SIG-M5 treated with dmso at 0.1 percent for 504 hours (cell line): ENCODE results near the gene ZC3H11A.
"Not testable (repeated sequence)": the region's sequence is repeated elsewhere in the genome, so short reads cannot be mapped to it uniquely, and the experiment has no call there.

ENCODE experiments used
- DNase-seq: peaks from one replicate; lab custom pipeline; 2025; ENCODE audit not compliant: unreplicated experiment; lab: John Stamatoyannopoulos, UW

Gene ZC3H11A

DNA sequence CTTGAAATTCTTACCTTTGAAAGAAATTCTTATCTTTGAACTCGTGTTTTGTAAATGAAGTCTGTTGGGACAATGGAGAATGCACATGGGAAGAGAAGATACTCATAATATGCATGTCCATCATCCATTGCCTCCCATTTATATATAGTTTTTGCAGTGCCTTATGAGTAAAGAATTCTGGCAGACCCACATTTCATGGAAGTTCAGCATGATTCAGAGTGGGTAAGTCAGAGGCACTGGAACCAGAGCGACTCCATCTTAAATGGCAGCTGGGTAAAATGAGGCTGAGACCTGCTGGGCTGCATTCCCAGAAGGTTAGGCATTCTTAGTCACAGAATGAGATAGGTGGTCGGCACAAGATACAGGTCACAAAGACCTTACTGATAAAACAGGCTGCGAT is 16.6 kb upstream of the ZC3H11A start:
- DNase-seq: no peak

DNA sequence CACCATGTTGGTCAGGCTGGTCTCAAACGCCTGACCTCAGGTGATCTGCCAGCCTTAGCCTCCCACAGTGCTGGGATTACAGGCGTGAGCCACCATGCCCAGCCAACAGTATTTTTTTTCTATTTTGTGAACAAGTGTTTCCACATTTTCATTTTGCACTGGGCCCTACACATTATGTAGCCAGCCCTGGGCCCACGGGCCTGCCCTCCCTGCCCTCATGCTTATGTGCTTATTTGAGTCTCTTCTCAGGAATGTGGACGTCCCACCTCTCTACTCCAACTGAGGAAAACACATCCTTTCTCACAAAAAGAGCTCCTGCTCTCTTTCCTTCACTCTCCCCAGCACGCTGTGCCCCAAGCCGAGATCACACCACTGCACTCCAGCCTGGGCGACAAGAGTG is 13.5 kb upstream of the ZC3H11A start:
- DNase-seq: no peak

DNA sequence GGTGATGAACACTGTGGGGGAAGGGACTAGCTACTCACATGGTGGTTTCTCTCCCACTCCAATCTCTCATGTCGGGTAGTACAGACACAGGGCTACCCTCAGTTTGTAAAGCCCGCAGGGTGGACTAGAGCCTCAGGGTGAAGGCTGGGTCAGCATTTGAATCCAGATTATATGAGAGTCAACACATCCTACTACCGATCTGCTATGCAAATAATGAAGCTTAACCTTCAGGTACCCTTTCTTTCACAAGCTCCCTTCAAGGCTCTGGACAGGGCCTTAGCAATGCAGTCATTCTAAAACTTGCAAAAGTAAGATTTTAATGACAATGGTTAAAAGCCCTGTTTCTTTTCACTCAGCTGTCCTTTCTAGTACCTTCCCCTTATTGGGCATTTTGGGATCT is 5.5 kb upstream of the ZC3H11A start:
- no peak for DNase-seq

DNA sequence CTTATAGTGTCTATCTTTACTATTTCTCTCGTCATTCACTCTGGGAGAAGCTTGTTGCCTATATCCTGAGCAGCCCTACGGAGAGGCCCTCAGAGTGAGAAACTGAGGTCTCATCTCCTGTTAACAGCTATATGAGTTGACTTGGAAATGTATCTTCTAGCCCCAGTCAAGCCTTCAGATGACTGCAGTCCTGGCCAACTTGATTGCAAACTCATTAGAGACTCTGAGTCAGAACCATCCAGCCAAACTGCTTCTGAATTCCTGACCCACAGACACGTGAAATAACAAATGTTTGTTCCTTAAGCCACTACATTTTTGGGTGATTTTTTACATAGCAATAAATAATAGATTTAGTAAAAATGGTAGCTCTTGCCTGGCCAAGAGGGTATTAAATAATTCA is 3.9 kb upstream of the ZC3H11A start:
- no peak for DNase-seq

DNA sequence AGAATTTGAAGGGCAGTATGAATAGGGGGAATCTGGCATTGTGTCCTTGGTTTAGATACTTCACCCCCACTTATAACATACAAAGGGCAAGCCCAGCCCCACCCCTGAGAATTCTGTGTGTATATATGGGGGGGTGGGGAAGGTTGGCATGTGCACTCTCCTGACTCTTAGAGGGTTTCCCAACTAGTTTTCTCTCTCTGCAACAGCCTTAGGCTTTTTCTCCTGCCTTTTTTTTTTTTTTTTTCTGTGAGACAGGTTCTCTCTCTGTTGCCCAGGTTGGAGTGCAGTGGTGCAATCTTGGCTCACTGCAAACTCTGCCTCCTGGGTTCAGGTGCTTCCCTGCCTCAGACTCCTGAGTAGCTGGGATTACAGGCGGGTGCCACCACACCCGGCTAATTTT is 2.9 kb upstream of the ZC3H11A start:
- no peak for DNase-seq

DNA sequence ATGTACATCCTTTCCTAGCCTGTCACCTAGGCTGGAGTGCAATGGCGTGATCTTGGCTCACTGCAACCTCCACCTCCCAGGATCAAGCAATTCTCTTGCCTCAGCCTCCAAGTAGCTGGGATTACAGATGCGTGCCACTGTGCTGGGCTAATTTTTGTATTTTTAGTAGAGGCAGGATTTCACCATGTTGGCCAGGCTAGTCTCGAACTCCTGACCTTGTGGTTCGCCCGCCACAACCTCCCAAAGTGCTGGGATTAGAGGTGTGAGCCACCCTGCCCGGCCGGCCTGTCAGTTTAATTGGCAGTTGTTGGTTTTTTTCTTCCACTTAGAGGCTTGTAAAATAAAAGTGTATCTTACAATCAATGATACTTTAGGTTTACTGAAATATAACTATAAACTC is 1.9 kb upstream of the ZC3H11A start:
- DNase-seq: not testable (repeated sequence)

DNA sequence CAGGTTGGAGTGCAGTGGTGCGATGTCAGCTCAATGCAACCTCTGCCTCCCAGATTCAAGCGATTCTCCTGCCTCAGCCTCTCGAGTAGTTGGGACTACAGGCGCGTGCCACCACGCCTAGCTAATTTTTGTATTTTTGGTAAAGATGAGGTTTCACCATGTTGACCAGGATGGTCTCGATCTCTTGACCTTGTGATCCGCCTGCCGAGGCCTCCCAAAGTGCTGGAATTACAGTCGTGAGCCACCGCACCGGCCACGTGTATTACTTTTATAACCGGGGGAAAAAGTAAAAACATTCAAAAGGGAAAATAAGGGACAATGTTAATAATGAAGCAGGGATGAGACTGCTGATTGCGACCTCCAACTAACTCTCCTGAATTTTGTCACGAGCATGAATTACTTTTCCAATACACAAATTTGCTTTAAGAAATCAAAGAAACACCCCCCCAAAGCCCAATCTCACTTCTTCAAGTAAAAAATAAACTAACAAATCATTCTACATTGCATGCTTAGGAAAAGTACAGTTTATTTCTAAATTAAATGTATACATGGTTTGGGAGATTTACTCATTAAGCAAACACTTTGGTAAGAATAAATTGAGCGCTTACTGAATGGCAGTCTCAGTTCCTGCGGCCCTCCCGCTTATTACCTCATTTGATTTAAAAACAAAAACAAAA is 521 bp upstream of the ZC3H11A start:
- no peak for DNase-seq

DNA sequence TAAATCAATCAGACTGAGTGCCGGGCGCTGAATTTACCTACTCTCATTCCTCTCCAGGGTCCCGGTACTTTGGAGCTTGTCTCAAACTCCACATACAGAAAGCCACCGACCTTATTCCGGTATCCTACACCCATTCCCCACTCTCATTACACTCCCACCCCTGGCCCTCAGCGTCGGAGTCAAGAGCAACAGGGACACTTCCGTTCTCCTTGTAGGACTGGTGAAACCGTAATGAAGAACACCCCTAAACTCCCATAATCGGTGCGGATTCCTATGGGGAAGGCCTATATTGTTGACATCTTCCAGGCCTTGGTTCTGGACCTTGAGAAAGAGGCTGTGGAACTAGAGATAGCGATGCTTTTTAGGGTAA is 798 bp downstream of the ZC3H11A start:
- DNase-seq: peak; percentile 61

DNA sequence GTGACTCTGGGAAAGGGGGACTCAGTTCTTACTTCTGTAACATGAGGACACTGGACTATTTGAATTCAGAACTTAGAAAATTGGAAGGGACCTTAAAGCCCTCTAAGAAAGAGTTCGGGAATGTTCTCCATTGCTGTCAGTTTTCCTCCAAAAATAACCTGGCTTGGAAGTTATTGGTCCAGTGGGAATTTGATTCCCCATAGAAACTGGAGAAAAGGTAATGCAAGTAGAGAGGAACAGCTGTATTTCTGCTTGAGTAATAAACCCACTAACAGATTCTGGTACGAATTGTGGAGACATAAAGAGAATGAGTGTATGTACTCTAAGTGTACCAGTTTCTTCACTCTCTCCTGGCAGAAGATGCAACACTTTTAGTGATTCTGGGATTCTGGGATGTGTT is 1.8 kb downstream of the ZC3H11A start:
- DNase-seq: no peak

DNA sequence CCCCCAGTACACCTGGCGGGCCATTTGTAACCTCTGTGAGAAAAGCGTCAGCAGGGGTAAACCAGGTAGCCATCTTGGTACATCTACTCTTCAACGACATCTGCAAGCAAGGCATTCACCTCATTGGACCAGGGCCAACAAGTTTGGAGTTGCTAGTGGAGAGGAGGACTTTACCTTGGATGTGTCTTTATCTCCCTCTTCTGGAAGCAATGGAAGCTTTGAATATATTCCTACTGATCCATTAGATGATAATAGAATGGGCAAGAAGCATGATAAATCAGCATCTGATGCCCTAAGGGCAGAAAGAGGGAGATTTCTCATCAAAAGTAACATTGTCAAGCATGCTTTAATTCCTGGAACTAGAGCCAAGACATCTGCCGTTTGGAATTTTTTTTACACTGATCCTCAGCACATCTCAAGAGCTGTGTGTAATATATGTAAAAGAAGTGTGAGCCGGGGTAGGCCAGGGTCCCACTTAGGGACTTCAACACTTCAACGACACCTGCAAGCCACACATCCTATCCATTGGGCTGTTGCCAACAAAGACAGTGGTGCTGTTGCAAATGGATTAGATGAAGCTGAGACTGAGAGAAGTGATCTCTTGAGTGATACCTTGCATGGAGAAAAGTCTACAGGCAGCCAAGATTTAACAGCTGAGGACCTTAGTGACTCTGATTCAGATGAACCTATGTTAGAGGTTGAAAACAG is 2.7 kb downstream of the ZC3H11A start:
- no peak for DNase-seq

DNA sequence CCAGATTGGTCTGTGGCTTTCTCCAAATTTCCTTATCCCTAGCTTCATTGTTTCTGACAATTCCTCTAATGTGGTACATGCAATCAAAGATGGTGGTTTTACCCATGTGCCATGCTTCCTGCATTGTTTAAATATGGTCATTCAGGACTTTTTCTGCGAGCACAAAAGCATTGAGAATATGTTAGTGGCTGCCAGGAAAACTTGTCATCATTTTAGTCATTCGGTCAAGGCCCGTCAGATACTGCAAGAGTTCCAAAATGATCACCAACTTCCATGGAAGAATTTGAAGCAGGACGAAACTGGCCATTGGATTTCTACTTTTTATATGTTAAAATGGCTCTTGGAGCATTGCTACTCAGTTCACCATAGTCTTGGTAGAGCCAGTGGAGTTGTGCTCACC is 3.7 kb downstream of the ZC3H11A start:
- no peak for DNase-seq

DNA sequence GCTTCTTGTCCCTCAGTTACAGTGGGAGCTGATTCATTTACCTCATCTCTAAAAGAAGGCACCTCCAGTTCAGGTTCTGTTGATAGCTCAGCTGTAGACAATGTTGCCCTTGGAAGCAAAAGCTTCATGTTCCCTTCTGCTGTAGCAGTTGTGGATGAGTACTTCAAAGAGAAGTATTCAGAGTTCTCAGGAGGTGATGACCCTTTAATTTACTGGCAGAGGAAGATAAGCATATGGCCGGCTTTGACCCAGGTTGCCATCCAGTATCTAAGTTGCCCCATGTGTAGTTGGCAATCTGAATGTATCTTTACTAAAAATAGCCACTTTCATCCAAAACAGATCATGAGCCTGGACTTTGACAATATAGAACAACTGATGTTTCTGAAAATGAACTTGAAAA is 4.5 kb downstream of the ZC3H11A start:
- no peak for DNase-seq

DNA sequence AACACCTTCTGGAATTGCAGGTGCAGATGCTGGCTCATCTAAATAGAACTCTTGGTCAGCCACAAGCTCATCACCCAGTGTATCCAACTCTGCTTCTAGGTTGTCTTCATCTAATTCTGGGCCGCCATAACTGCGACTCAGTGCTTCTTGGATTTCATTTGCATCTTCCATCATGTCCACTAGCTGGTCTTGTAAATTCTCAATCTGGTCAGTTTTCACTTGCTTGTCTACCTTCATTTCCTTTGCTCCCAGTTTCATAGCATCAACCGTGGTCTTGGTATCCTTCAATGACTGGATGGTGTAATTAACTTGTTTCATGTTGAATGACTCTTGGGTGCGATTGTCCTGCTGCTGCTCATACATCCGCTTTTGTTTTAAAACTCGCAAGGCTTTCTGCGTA is 10.3 kb downstream of the ZC3H11A start:
- no peak for DNase-seq

DNA sequence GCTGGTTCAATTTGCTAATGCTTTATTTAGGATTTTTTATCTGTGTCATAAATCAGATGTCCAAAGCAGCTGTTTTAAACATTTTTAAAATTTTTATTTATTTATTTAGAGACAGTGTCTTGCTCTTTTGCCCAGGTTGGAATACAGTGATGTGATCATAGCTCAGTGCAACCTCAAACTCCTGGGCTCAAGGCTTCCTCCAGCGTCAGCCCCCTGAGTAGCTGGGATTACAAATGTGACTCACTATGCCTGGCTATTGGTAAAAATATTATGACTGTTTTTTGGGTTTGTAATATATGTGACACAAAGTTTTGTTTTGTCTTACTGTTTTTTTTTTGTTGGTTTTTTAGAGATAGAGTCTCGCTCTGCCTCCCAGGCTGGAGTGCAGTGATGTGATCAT is 11.8 kb downstream of the ZC3H11A start:
- no peak for DNase-seq

DNA sequence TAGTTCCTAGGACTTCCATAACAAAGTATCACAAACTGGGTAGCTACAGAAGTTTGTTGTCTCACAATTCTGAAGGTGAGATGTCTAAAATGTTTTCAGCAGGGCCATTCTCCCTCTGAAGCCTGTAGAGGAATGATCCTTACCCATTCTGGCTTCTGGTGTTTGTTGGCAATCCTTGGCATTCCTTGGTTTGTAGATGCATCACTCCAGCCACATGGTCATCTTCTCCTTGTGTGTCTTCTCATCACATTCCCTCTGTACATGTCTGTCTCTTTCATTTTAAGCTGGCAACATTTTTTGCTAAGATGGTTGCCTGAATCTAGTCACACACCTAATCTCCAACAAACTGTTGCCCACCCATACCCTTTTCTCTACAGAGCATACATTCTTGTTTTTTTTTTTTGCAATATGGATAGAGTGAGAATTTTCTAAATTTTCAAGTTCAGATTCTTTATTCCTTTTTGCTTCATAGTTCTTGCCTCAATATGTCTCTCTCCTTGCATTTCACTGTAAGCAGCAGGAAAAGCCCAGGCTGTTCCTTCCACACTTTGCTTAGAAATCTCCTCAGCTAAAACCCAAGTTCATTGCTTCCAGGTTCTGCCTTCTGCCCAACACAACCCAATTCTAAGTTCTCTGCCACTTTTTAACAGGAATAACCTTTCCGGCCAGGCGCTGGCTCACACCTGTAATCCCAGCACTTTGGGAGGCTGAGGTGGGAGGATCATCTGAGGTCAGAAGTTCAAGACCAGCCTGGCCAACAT is 18.3 kb downstream of the ZC3H11A start:
- DNase-seq: no peak

DNA sequence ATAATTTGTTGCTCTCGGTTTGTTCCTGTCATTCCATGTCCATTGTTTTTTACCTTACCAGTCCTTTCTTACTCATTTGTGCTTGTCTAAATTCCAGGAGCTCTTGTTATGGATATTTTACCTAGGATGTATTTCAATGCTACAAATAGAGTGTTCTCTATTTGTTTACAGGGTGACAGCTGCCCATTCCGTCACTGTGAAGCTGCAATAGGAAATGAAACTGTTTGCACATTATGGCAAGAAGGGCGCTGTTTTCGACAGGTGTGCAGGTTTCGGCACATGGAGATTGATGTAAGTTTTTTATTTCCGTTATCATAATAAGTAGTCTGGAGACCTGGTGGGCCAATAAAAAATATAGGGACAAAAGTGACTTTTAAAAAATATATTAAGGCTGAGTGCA is 23.0 kb downstream of the ZC3H11A start:
- no peak for DNase-seq

DNA sequence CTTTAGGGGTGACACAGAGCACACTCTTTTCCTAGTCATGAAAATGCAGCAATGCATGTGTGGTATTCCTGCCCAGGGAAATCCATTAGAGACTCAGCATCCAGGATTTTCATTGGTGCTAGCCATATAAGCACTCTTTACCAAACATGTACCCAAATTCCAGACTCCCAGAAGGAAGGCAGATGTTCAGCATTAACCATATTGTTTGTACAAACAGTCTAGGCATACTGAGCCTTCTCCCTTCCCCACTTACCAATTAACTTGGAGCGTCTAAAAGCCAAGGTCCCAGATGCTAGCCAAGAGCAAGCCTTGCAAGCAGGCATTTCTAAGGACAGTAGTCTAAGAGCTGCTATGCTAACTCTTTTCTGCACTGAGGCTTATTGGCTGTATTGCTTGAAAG is 27.9 kb downstream of the ZC3H11A start:
- no peak for DNase-seq

DNA sequence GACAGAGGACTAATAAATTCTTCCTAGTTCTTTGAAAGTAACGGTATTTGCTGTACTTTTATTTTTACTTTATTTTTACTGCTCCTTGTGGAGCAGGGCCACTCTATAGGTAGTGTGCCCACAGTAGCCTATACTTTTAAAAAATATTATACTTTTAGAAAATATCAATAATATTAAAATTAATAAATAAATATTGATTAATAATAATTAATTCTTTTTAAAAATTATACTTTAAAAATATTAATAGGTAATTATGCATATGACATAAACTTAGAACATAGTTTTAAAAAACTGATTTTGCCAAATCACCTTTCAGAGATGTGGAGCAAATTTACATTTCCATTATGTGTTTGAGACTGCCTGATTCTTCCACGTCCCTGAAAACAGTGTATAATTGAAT is 30.8 kb downstream of the ZC3H11A start:
- no peak for DNase-seq

DNA sequence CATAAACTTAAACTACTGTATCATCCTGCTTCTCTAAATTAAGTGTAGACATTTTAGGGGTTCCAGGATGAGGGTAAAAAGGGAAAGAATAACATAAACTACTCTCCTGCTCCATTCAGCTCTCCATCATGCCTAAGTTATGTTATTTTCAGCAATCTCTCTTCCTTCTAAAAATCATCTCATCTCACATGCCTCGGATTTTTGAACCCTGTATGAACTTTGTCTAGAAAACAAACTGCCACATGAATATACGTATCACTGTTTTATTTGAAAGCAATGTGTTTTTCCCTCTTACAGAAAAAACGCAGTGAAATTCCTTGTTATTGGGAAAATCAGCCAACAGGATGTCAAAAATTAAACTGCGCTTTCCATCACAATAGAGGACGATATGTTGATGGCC is 32.6 kb downstream of the ZC3H11A start:
- no peak for DNase-seq

DNA sequence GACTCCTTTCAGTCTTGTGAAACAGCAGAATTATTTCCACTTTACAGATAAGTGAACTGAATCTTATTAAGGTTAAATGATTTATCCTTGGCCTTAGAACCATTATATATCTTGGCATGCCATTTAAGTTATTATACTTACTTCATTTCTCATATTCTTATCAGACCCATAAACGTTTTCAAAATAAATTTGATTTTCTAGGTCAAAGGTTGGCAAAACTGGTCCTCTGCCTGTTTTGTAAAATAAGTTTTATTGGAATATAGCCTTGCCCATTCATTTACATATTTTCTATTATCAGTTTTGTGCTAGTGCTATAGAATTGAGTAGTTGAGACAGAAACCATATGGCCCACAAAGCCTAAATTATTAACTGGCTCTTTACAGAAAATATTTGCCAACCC is 33.1 kb downstream of the ZC3H11A start:
- no peak for DNase-seq

DNA sequence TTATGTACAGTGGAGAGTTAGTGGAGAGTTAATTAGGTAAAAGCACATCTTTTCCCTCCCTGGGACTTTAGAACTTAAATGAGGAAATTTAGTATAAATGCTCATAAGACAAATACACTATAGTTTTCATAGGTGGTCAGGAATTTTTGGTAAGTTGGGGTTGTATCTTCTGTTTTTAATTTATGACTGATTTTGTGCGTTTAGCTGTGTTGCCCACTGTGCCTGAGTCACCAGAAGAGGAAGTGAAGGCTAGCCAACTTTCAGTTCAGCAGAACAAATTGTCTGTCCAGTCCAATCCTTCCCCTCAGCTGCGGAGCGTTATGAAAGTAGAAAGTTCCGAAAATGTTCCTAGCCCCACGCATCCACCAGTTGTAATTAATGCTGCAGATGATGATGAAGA is 33.8 kb downstream of the ZC3H11A start:
- not testable (repeated sequence) for DNase-seq

DNA sequence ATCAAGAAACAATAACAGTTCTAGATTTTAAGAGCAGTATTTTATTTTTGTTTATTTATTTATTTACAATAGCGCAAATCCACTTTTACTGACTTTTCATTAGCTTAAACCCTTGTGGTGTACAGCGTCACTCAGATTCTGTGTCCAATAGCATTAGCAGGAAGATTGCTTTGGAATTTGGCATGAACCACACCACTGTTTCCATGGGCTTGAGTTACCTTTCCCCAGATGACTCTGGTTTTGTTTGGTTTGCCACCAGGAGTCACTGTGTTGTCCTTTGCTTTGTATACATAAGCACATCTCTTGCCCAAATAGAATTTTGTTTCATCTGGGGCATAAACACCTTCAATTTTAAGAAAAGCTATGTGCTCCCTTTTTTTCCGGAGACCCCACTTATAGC is 40.1 kb downstream of the ZC3H11A start:
- no peak for DNase-seq
